GM18907 (cell line): Measurements from ENCODE around the gene MGAT1.
A peak's percentile ranks its signal among the peaks of the same experiment; 100 is the strongest.
"Not testable (repeated sequence)": the region's sequence is repeated elsewhere in the genome, so short reads cannot be mapped to it uniquely, and the experiment has no call there.

ENCODE experiments used
- ATAC-seq: cut with Tn5 transposase; IDR thresholded peaks from one replicate; pipeline ENCODE4 v1.9.1; 2021; ENCODE audit warnings: mild to moderate bottlenecking, moderate library complexity; ENCODE audit not compliant: unreplicated experiment

Gene MGAT1

DNA sequence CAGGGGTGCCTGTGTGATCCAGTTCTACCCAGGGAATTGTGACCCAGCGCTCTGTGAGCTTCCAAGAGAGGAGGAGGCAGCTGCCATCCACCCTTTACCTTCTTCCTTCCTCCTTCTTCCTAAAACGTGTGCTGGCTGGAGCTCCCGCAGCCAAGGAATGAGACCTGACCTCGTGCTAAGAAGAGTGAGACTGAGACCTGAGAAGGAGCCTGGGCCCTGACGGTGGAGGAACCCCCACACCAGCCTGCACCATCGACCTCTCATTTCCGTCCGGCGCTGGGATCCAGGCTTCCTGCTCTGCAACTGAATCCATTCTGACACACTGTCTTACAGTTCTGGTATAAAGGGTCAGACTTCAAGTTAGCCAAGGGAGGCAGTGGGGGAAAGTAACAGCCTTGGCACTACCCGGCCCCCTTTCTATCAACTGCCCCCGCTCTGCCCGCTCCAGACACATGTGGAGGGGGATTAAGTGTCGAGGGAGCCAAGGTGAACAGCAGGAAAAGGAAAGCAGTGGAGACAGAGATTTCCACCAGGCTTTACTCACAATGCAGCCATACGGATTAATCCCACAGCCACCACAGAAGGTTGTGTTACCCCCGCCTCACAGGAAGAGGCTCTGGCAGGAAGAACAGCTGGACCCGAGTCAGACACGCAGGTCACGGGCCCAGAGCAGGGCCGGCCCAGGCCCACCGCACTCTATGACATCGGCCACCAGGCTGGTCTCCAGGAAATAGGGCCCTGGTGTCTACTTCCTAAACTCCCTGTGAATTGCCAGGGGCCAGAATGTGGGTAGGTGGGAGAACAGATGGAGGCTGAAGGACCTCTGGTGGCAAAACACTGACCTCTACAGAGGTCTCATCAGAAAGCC lies 15.8 kb downstream of the MGAT1 start:
- ATAC-seq, result no peak

DNA sequence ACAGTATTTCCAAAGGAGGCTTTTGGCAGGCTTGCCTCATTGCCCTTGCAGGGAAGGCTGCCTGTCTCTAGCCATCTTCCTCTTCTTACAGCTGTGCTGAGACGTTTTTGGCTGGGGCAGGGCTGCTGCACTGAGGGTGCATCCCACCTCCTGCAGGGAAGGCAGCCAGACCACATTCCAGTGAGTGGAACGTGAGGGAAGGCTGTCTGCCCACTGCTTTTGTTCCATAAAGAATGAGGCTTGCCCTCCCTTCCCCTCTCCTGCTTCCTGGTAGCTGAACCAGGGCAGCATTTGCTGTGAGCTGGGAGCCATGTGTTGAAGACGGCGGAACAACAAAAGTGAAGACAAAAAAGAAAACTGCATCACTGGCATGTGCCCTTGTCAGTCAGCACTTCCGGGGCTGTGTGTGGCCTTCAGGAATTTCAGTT lies 16.8 kb downstream of the MGAT1 start:
- ATAC-seq, result no peak

DNA sequence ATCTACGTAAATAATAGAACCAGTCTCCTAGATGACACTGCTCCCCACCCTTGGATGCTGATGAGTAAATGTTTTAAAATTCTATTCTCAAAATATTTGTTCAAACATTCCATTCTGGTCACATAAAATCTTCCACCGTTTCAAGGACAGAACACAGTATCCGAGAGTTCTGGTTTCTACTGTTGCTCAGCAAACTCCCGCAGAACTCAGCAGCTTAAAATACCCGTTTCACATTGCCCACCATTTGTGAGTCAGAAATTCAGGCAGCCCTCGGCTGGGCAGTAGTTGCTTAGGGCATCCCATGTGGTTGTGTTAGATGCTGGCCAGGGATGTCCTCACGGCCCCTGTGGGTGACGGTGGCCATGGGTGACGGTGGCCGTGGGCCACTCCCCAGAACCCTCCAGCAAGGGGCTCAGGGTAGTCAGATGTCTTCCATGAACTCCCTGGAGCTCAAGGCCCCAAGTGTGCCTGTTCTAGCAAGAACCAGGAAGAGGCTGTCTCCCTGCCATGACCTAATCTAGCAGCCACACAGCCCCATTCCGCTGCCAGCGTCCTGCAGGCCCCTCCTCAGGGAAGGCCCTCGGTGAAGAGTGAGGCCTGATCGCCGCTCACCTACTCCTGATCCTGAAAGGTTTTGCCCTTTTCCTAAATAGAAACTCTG lies 17.4 kb downstream of the MGAT1 start:
- no peak for ATAC-seq

DNA sequence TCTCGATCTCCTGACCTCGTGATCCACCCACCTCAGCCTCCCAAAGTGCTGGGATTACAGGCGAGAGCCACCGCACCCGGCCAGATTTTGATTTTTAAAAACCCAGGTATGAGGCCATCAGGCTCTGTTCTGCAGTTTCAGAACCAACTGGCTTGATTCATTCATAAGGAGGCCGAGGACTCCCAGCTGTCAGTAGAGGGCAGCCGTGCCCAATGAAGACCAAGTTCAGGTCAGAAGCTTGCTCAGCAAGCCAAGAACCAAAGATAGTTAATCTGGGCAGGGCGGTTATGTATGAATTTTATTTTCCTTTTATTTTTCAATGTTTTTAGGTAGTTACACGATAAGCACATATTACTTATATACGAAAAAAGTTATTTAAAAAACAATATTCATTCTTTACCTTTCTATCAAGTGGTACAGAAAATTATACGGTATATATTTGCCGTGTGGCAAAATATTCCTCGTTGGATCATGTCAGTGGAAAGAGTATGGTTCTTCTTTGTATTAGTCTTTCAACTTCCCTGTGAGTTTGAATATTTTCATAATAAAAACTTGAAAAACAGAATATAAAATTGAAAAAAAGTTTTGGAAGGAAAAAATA lies 18.0 kb downstream of the MGAT1 start:
- ATAC-seq, result peak; percentile 57

DNA sequence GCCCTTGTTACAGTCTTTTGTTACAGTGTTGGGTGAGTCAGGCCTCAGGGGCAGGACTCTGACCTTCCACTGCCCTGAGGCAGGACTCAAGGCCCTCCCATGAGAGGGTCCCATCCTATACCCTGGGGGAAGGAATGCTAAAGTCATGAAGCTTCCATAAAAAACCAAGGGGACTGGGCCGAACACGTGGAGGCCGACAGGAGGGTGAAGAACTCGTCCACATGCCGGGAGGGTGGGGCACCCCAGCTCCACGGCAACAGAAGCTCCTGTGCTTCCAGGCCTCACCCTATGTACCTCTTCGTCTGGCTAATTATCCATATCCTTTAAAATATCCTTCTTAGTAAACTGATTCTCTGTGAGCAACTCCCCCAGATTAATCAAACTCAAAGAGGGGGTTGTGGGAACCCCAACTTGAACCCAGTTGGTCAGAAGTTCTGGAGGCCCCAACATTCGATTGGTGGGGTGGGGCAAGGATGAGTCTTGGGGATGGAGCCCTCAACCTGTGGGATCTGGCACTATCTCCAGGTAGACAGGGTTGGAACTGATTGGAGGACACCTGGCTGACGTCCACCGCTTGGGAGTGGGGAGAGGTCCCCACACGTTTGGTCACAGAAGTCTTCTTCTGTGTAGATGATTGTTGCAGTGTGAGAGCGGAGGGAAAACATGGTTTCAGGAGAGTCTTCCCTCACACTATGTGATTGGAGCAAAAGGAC lies 19.1 kb downstream of the MGAT1 start:
- no peak for ATAC-seq

DNA sequence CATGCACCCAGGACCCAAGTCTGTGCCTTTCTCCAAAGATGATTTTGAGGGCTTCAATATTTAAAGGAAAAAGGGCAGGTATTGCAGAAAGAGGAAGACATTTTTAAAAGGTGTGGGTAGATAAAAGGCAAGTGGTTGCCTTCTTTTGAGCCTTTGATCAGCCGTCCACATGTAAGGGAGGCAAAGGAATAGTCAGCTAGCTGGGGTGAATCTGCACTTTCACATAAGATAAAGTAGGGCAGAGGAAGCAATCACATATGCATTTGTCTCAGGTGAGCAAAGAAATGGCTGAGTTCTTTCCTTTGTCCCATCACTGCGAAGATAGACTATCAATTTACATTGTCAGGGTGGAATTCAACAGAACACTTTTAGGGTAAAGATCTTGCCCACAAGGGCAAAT lies 19.9 kb downstream of the MGAT1 start:
- ATAC-seq, result no peak

DNA sequence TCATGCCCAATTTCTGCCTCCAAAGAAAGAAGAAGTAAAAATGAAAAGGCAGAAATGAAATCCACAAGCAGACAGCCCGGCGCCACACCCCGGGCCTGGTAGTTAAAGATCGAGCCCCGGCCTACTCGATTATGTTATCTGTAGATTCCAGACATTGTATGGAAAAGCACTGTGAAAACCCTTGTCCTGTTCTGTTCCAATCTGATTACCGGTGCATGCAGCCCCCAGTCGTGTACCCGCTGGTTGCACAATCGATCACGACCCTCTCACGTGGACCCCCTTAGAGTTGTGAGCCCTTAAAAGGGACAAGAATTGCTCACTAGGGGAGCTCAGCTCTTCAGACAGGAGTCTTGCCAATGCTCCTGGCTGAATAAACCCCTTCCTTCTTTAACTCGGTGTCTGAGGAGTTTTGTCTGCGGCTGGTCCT lies 20.7 kb downstream of the MGAT1 start:
- not testable (repeated sequence) for ATAC-seq

DNA sequence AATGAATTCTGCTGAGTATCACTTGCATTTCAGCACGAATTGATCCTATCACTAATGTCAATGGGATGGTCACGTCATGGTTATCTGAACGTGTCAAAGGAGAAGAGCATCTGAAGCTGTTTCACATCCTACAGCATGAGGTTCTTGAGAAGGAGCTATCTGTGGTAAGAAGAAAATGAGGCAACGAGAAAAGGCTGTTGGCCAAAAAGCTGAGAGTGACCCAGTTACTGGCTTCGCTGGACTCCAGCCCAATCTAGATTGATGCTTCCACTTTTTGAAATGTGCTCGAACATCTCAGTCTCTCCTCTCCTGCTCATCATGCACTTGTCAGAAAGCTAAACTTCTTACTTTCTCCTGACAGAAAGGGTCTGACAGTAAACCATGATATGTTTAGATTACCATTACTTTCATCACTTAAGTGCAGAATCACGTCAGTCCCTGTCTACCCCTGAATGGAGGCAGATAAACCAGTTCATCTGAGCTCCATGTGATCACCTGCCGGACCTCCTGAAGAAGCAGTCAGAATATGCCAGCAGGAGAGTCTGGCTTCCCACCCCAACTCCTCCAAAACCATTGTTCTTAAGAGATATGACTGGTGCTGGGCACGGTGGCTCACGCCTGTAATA lies 22.5 kb downstream of the MGAT1 start:
- ATAC-seq, result no peak

DNA sequence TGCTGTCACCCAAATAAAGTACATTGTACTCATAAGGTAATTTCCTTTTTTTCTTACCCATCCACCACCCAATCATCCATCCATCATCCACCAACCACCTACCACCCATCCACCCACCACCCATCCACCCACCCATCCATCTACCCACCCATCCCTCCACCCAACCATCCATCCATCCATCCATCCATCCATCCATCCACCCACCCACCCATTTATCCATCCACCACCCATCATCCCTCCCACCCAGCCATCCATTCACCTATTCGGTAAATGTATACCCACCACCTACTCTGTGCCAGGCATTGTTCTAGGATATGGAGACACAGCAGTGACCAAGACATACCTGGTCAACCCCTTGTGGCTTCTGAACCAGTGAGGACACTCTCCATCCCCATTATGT lies 25.1 kb downstream of the MGAT1 start:
- ATAC-seq, result no peak

DNA sequence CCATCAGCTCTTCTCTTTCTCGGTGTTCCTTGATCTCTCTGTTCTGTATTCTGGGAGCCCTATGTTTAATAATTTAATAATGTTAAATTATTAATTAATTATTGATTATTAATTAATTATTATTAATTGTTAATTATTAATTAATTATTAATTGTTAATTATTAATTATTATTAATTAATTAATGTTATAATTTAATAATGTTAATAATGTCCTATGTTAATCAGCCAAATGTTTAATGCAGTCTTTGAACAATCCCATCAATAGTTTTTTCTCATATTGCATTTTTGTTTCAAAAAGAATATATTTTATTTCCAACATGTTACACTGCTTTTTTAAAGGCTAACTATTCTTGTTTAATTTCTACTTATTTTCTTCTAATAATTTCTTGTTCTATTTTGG lies 26.2 kb downstream of the MGAT1 start:
- no peak for ATAC-seq

DNA sequence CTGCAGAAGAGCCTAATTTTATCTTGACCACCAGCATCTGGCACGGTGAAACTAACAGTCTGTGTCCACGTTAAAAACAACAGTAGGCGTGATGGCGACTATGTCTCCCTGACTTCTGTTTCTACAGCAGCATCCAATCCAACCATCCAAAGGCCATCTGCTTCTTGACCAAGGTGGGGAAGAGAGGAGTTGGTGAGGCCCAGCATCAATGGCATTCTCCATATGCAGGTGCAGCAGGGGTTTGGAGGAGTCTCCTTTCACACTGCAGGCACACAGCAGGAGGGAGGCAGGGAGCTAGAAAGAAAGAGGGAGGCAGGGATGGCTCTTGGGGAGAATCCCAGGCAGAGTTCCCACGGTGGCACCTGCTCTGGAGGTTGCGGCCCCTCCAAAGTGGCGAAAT lies 27.0 kb downstream of the MGAT1 start:
- no peak for ATAC-seq

DNA sequence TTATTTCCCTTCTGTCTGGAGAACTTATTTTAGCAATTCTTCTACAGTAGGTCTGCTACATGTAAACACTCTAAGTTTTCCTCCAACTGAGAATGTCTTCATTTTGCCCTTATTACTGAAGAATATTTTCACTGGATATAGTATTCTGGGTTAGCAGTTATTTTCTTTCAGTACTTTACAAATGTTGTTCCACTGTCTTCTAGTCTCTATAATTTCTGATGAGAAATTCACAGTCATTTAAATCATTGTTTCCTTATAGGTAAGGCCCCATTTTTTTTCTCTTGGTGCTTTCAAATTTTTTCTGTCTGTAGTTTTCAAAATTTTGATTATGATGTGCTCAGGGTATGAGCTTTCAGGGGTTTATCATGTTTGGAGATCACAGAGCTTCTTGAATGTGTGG lies 30.8 kb downstream of the MGAT1 start:
- no peak for ATAC-seq

DNA sequence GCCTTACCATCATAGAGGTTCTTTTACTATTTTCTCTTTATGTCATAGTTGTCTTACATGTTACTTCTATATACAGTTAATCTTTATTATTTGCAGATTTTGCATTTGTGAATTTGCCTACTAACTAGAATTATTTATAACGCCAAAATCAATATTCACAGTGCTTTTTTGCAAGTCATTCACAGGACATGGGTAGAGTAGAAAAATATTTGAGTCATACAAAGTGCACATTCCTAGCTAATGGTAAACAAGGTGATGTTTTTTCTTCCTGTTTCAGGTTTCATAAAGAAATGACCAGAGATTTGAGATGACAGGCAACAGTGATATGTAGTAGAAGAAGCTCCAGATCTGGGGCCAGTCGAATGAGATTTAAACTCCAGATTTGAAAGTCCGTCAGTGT lies 32.8 kb downstream of the MGAT1 start:
- no peak for ATAC-seq

DNA sequence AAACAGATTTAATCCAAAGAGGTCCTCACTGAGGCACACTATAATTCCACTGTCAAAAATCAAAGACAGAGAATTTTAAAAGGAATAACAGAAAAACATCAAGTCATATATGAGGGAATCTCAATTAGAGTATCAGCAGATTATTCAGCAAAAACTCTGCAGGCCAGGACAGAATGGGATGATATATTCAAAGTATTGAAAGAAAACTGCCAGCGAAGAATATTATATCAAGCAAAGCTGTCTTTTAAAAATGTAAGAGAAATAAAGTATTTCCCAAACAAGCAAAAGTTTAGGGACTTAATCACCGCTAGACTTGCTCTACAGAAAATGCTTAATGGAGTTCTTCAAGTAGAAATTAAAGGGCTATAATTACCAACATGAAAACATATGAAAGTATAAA lies 47.0 kb downstream of the MGAT1 start:
- ATAC-seq, result no peak

DNA sequence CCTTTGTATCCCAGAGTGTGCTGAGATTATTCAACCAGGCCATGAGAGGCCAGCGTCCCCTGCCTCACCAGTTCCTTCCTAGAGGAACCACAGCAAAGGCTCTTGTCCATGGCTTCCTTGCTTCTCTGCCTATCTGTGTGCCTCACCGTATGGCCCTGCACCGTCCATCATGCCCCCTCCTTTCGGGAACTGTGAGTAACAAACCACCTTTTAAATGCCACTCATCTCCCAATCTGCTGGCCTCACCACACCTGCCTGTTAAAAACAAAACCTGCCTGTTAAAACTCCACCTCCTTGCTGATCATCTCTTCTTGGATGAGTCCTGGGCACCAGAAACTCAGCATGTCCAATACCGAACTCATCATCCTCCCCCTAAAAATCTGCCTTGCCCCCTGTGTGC lies 58.4 kb downstream of the MGAT1 start:
- no peak for ATAC-seq

DNA sequence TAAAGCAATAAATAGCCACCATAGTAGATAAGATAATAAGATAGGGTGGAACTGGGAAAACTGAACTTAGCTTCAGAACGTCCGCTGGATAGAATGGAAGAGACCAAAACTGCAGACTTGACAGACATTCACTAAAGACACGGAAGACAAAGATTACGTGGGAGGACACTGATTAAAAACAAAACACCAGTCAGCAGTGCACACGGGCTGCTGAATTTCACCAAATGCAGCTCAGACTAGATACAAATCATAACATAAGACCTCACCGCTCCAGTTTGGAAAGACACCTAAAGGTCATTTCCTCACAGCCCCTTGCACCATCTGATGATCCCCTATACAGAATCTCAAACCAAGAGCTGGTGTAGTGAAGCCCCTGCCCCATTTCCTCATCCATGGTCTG lies 59.9 kb downstream of the MGAT1 start:
- ATAC-seq, result no peak

DNA sequence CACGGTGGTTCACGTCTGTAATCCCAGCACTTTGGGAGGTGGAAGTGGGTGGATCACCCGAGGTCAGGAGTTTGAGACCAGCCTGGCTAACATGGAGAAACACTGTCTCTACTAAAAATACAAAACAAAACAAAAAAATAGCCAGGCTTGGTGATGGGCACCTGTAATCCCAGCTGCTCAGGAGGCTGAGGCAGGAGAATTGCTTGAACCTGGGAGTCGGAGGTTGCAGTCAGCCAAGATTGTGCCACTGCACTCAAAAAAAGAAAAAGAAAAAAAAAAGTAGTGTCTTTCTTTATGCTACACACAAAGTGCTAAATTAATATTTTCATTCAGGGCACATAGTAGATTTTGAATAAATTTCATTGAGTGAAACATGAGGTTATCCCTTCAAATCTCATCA lies 61.7 kb downstream of the MGAT1 start:
- ATAC-seq, result not testable (repeated sequence)

DNA sequence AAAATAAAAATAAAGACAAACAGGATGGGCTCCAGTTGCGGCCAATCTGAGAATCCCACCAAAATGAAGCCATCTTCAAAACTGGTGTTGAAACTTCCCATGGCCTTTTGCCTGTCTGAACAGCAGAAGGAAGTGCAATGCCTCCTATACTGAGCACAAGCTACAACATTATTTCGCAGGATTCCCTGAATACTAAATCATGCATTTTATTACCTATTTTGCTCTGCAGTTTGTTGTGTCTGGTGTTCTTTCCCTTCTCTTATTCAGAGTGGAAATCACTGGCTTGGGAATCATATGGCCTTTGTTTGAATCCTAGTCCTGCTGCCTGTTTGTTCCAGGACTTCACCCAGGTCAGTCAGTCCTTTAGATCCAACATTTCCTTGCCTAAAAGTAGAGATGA lies 62.6 kb downstream of the MGAT1 start, which contains the start of gene OR2Y1:
Gene OR2Y1 (minus strand): TSS at position 101 of the 400 bp plus-strand sequence. CDS start 0 bp downstream, at position 101.
- ATAC-seq, result no peak

DNA sequence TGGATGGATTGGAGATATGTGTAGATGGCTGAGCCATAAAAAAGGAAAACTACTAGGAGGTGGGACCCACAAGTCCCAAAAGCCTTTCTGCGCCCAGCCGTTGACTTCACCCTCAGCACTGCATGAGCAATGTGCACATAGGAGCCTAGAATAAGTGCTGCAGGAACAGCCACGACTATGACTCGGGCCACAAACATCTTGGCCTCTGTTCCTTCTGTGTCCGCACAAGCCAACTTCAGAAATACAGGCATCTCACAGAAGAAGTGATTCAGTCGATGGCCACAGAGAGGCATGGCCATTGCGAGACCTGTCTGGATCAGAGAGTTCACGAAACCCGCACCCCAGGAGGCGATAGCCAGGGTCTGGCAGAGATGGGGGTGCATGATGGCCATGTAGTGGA lies 63.3 kb downstream of the MGAT1 start:
- no peak for ATAC-seq

DNA sequence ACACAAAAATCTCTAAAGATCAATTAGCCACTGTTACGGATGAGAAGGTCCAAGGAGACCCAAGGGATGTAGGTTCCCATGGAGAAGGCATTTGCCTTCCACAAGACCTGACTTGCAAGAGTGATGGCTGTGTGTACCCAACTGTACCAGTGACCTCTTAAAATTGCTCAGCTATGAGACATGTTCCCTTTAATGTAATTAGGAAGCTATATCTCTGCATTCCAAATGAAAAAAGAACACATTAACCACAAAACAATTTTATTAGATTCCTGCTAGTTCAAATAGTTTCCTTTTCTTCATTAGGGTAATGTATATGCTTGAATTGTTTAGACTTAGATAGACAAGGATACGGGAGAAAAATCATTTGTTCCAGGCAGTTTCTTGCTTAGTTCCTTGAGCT lies 66.1 kb downstream of the MGAT1 start:
- ATAC-seq, result no peak
